ENCODE data around the gene MYADM.

- no peak for TF ChIP-seq GATA3 (IDR thresholded peaks at IDR 0.05; ENCODE audit: low read depth, low read length)
- TF ChIP-seq GATA2 (IDR thresholded peaks at IDR 0.05; ENCODE audit: low read depth, low read length): no peak
Measured at GRCh38 chr19:53917356-53917755, 49.7 kb downstream of the MYADM start.

All from SH-SY5Y (cell line).